Keratinocyte (primary cell): ENCODE results near the gene SEL1L3. TPM values are rescaled to one million over a fixed set of nuclear protein-coding genes. Genes with fewer than 3 reads are reported as not detected.

ENCODE experiments used
- DNase-seq: peaks from one replicate; pipeline ENCODE4 v3.0.0-alpha.2; 2011; ENCODE audit warnings: low read depth, missing footprints, low spot score
- FAIRE-seq: peaks from 2 replicates; lab custom pipeline; 2011; peaks lifted over from hg19 to GRCh38; lab: Jason Lieb, UNC
- H2AFZ ChIP-seq: 2 replicates; pipeline ENCODE4 v1.6.0; 2012; ENCODE audit warnings: low read length, control low read depth, inconsistent platforms; ENCODE audit not compliant: control insufficient read depth
- H3K27ac ChIP-seq: 2 replicates; pipeline ENCODE4 v1.5.1; 2011; ENCODE audit warnings: low read length; ENCODE audit not compliant: control insufficient read depth, insufficient read depth
- H3K27me3 ChIP-seq: 3 replicates; pipeline ENCODE4 v1.6.0; 2011; ENCODE audit warnings: low read length; ENCODE audit not compliant: control insufficient read depth, insufficient read depth; ENCODE audit errors: extremely low read depth
- H3K36me3 ChIP-seq, 2 experiments: 2 replicates in 1 of 2; 3 replicates in 1 of 2; pipeline ENCODE4 v1.5.1; 2011; ENCODE audit warnings: low read length in 2 of 2, mild to moderate bottlenecking in 1 of 2; ENCODE audit not compliant: control insufficient read depth in 2 of 2, insufficient read depth in 2 of 2; ENCODE audit errors: extremely low read depth in 1 of 2
- H3K4me1 ChIP-seq: 3 replicates; pipeline ENCODE4 v1.5.1; 2011; ENCODE audit warnings: low read length; ENCODE audit not compliant: control insufficient read depth, insufficient read depth; ENCODE audit errors: extremely low read depth
- H3K4me2 ChIP-seq: 3 replicates; pipeline ENCODE4 v1.6.0; 2011; ENCODE audit warnings: low read depth, low read length; ENCODE audit not compliant: control insufficient read depth, insufficient read depth; ENCODE audit errors: extremely low read depth
- H3K4me3 ChIP-seq, 3 experiments: fragments of 200-600 bp in 1 of 3; sonication (generic) in 1 of 3; 2 replicates in 2 of 3; 3 replicates in 1 of 3; pipeline ENCODE4 v1.5.1; 2011 to 2016; ENCODE audit warnings: low read length in 3 of 3, mild to moderate bottlenecking in 3 of 3, control low read depth in 2 of 3, inconsistent platforms in 1 of 3, low read depth in 1 of 3, mixed read lengths in 1 of 3, mixed run types in 1 of 3, moderate library complexity in 1 of 3; ENCODE audit not compliant: control insufficient read depth in 2 of 3, insufficient read depth in 2 of 3; ENCODE audit errors: extremely low read depth in 1 of 3
- H3K79me2 ChIP-seq: 2 replicates; pipeline ENCODE4 v1.6.0; 2012; ENCODE audit warnings: low read length; ENCODE audit not compliant: control insufficient read depth, insufficient read depth
- H3K9ac ChIP-seq: 3 replicates; pipeline ENCODE4 v1.6.0; 2011; ENCODE audit warnings: low read length; ENCODE audit not compliant: control insufficient read depth, insufficient read depth; ENCODE audit errors: extremely low read depth
- H3K9me1 ChIP-seq: 3 replicates; pipeline ENCODE4 v1.6.0; 2011; ENCODE audit warnings: low read length; ENCODE audit not compliant: control insufficient read depth, insufficient read depth; ENCODE audit errors: extremely low read depth
- H3K9me3 ChIP-seq: 2 replicates; pipeline ENCODE4 v1.5.1; 2012; ENCODE audit warnings: low read depth, low read length; ENCODE audit not compliant: control insufficient read depth
- H4K20me1 ChIP-seq: 3 replicates; pipeline ENCODE4 v1.6.0; 2011; ENCODE audit warnings: low read length; ENCODE audit not compliant: control insufficient read depth, insufficient read depth; ENCODE audit errors: extremely low read depth
- EZH2 ChIP-seq: IDR thresholded peaks from one replicate; pipeline ENCODE4 v1.6.1; 2012; ENCODE audit warnings: inconsistent platforms, mild to moderate bottlenecking, low read length, moderate library complexity
- dilution Hi-C: fragments of 300-500 bp; cut with MboI; formaldehyde crosslinking; loops from one replicate; pipeline ENCODE4 v1.7.0; 2020; ENCODE audit warnings: low sequenced_read_pairs; ENCODE audit not compliant: extremely low pct_ligation_motif_present
- polyA plus RNA-seq, 5 experiments: library from polyadenylated mRNA; depleted of rRNA in 3 of 5; stranded (reverse) in 3 of 5; stranded (forward) in 1 of 5; unstranded in 1 of 5; fragments of >200 nt; gene quantifications; 1 replicate in 1 of 5; 2 replicates in 3 of 5; 3 replicates in 1 of 5; pipeline versions ENCODE4 v1.2.1 to v1.2.3, GENCODE V29; 2011 to 2012; ENCODE audit warnings: missing spikeins in 2 of 5, low read depth in 1 of 5, low replicate concordance in 1 of 5
- TF ChIP-seq, protein P1 (sequence below), 3 experiments: IDR thresholded peaks in 1 of 3; conservative IDR thresholded peaks in 1 of 3; optimal IDR thresholded peaks in 1 of 3; 2 replicates in 2 of 3; 3 replicates in 1 of 3; pipeline versions ENCODE3 to v1.5.1; 2011; ENCODE audit warnings: low read length in 3 of 3, mild to moderate bottlenecking in 3 of 3, moderate library complexity in 2 of 3, control low read depth in 1 of 3, inconsistent platforms in 1 of 3; ENCODE audit not compliant: insufficient read depth in 2 of 3; ENCODE audit errors: extremely low read depth in 1 of 3

SEL1L3 gene
- polyA plus RNA-seq, 1 donor (not counting 4 experiments of a cell fraction or from before 2014, with no cell fraction given) = 67.9 TPM

- Histone ChIP-seq H3K9me3 (no peaks in the 10 kb centered on the region), H3K9me1 (no peaks in the 10 kb centered on the region), H3K4me1 (peaks cover 18% of the 10 kb centered on the region), H3K79me2 (no peaks in the 10 kb centered on the region), H3K4me2 (no peak overlapping the region), H3K36me3 (no peaks in the 10 kb centered on the region), H3K27me3 (peaks cover 2% of the 10 kb centered on the region), H4K20me1 (no peaks in the 10 kb centered on the region), H2AFZ (no peak overlapping the region), H3K4me3 (no peak overlapping the region), H3K9ac (no peak overlapping the region), H3K27ac (no peak overlapping the region)
- FAIRE-seq (peak; percentile 46), DNase-seq (no peak)
- dilution Hi-C loops = no loop called here
- TF ChIP-seq, protein P1, sequence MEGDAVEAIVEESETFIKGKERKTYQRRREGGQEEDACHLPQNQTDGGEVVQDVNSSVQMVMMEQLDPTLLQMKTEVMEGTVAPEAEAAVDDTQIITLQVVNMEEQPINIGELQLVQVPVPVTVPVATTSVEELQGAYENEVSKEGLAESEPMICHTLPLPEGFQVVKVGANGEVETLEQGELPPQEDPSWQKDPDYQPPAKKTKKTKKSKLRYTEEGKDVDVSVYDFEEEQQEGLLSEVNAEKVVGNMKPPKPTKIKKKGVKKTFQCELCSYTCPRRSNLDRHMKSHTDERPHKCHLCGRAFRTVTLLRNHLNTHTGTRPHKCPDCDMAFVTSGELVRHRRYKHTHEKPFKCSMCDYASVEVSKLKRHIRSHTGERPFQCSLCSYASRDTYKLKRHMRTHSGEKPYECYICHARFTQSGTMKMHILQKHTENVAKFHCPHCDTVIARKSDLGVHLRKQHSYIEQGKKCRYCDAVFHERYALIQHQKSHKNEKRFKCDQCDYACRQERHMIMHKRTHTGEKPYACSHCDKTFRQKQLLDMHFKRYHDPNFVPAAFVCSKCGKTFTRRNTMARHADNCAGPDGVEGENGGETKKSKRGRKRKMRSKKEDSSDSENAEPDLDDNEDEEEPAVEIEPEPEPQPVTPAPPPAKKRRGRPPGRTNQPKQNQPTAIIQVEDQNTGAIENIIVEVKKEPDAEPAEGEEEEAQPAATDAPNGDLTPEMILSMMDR (optimal IDR thresholded peaks at IDR 0.05 in 1 of 3, IDR thresholded peaks at IDR 0.05 in 1 of 3, conservative IDR thresholded peaks at IDR 0.05 in 1 of 3; ENCODE audit: extremely low read depth in 1 of 3, insufficient read depth in 2 of 3, low read length in 3 of 3) = no peak
- no peak for TF ChIP-seq EZH2
Measured at GRCh38 chr4:25888781-25889180, 26.0 kb upstream of the SEL1L3 start.

- Histone ChIP-seq H3K9me1 (no peaks in the 10 kb centered on the region), H3K79me2 (no peaks in the 10 kb centered on the region), H3K4me3 (no peak overlapping the region), H4K20me1 (no peaks in the 10 kb centered on the region), H3K9ac (no peak overlapping the region), H3K36me3 (no peaks in the 10 kb centered on the region), H3K4me2 (no peak overlapping the region), H2AFZ (no peak overlapping the region), H3K27ac (no peak overlapping the region), H3K9me3 (no peaks in the 10 kb centered on the region), H3K4me1 (peaks cover 25% of the 10 kb centered on the region), H3K27me3 (peaks cover 2% of the 10 kb centered on the region)
- dilution Hi-C loops = no loop called here
- peak; percentile 36 for DNase-seq
- peak; percentile 67 for FAIRE-seq
- TF ChIP-seq, protein P1 (optimal IDR thresholded peaks at IDR 0.05 in 1 of 3, IDR thresholded peaks at IDR 0.05 in 1 of 3, conservative IDR thresholded peaks at IDR 0.05 in 1 of 3; ENCODE audit: extremely low read depth in 1 of 3, insufficient read depth in 2 of 3, low read length in 3 of 3) = no peak
- TF ChIP-seq EZH2 = no peak
Measured at GRCh38 chr4:25884031-25884782, 21.4 kb upstream of the SEL1L3 start.
